ENCODE measurements around the gene OR5D18. TPM values are rescaled to one million over a fixed set of nuclear protein-coding genes. Genes with fewer than 3 reads are reported as not detected.
A peak's percentile ranks its signal among the peaks of the same experiment; 100 is the strongest.

Gene OR5D18
- total RNA-seq, result not detected
- polyA plus RNA-seq, result not detected

DNA sequence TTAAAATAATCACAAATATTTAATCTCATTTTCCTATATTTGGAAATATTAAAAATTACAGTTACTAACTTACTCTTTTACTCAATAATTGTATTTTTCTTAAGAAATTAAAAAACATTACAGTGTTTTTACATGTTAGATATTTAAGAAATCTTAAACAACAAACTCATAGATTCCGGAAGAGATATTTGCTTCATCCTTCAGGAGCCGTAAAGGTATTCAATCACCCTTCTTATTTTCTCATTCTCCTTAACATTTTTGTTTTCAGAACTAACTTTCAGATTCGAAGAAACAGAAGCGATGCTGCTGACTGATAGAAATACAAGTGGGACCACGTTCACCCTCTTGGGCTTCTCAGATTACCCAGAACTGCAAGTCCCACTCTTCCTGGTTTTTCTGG lies at the start of gene OR5D18:
Gene OR5D18 (plus strand): TSS at position 301 of the 400 bp plus-strand sequence. CDS start 0 bp downstream, at position 301.
- H3K27ac Mint-ChIP-seq, result peak within 1 kb of the TSS in 1 of 8 donors; percentile 70
- H3K36me3 Mint-ChIP-seq, result no peaks in the 10 kb centered on the region
- no peaks in the 10 kb centered on the region for H3K4me1 Mint-ChIP-seq
- Histone ChIP-seq H3K4me3 (ENCODE audit: low read length) (no peak within 1 kb of the TSS), H3K36me3 (ENCODE audit: insufficient read depth, low read length) (no peaks in the 10 kb centered on the region), H3K27ac (ENCODE audit: low read depth, low read length) (no peak within 1 kb of the TSS), H3K4me1 (ENCODE audit: insufficient read depth, low read length) (no peaks in the 10 kb centered on the region), H3K27me3 (ENCODE audit: insufficient read depth, low read length, poor library complexity, severe bottlenecking) (no peaks in the 10 kb centered on the region), H3K9me3 (ENCODE audit: low read length) (peaks cover 8% of the 10 kb centered on the region)
- H3K9me3 Mint-ChIP-seq, result peaks cover 11 to 39% (median 24%) of the 10 kb centered on the region in 5 donors
- no peak within 1 kb of the TSS for H3K4me3 Mint-ChIP-seq
- CTCF ChIA-PET, result no interaction called here
- peaks cover 0 to 1% of the 10 kb centered on the region in 2 donors for H3K27me3 Mint-ChIP-seq
- POLR2A ChIA-PET, result no interaction called here
- DNase-seq, result no peak

DNA sequence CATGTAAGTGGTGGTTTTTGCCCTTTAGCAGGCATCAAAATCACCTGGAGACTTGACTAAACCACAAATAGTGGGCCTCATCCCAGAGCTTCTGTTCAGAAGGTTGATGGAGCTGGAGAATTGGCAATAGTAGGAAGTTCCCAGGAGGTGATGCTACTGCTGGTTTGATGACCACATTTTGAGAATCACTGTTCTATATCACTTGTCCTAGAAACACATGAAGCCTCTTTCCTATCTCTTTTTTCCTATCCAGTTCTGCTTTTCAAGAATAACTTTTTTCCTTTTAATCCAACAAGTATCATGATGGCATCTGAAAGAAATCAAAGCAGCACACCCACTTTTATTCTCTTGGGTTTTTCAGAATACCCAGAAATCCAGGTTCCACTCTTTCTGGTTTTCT lies 46.3 kb upstream of the OR5D18 start, which contains the start of gene OR5D13:
Gene OR5D13 (plus strand): TSS at position 301 of the 400 bp plus-strand sequence. CDS start 0 bp downstream, at position 301.
- no peaks in the 10 kb centered on the region for H3K4me1 ChIP-seq (ENCODE audit: insufficient read depth, low read length)
- no peak within 1 kb of the TSS for H3K27ac ChIP-seq (ENCODE audit: low read depth, low read length)
- Mint-ChIP-seq H3K4me1 (no peaks in the 10 kb centered on the region), H3K4me3 (no peak within 1 kb of the TSS), H3K27ac (no peak within 1 kb of the TSS), H3K9me3 (peaks cover 8 to 12% (median 9%) of the 10 kb centered on the region in 5 donors), H3K27me3 (no peaks in the 10 kb centered on the region), H3K36me3 (no peaks in the 10 kb centered on the region)
- H3K9me3 ChIP-seq (ENCODE audit: low read length), result no peaks in the 10 kb centered on the region
- H3K4me3 ChIP-seq (ENCODE audit: low read length), result no peak within 1 kb of the TSS
- CTCF ChIA-PET, result no interaction called here
- no peaks in the 10 kb centered on the region for H3K36me3 ChIP-seq (ENCODE audit: insufficient read depth, low read length)
- DNase-seq, result no peak
- H3K27me3 ChIP-seq (ENCODE audit: insufficient read depth, low read length, poor library complexity, severe bottlenecking), result no peaks in the 10 kb centered on the region
- POLR2A ChIA-PET, result no interaction called here

DNA sequence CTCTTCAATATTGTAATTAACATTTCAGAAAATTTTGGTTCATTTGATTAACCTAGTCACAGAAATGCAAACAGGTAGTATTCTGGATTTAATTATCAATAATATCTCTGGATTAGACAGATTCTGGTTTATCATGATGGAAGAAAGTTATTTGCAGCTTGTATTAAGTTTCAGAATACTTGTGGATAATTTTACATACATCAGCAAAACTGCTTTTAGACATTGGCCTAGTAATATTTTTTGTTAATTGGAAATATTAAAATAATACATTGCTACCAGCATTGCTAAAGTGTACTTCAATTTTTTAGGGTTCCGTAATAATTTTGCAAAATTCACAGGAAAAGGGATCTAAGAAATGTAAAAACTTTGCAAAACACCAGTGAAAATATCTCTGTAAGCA lies 27.8 kb upstream of the OR5D18 start:
- Histone ChIP-seq H3K4me3 (ENCODE audit: low read length) (no peak overlapping the region), H3K27ac (ENCODE audit: low read depth, low read length) (no peak overlapping the region), H3K4me1 (ENCODE audit: insufficient read depth, low read length) (no peaks in the 10 kb centered on the region), H3K9me3 (ENCODE audit: low read length) (no peaks in the 10 kb centered on the region), H3K36me3 (ENCODE audit: insufficient read depth, low read length) (no peaks in the 10 kb centered on the region), H3K27me3 (ENCODE audit: insufficient read depth, low read length, poor library complexity, severe bottlenecking) (no peaks in the 10 kb centered on the region)
- CTCF ChIA-PET, result no interaction called here
- DNase-seq, result no peak
- Mint-ChIP-seq H3K9me3 (peaks cover under 1 to 44% (median 10%) of the 10 kb centered on the region in 5 donors), H3K27me3 (no peaks in the 10 kb centered on the region), H3K4me3 (no peak overlapping the region), H3K36me3 (no peaks in the 10 kb centered on the region), H3K27ac (no peak overlapping the region), H3K4me1 (no peaks in the 10 kb centered on the region)
- POLR2A ChIA-PET, result no interaction called here

DNA sequence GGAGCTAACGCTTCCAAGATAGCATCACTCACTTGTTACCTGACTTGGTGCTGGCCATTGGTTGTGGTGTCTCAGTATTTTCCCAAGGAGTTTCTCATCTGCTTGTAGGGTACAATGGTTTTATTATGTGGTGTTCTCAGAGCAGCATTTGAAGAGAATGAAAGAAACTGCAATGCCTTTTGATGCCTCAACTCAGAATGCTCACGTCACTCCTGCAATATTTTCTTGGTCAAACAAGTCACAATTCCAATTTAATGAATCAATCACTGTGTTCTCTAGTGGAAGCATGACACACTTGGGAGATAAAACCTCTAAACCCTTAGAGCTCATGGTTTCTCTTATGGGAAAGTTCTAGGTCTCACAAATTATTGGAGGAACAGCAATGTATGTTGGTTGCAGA lies 26.1 kb upstream of the OR5D18 start:
- ChIA-PET POLR2A (no interaction called here), CTCF (no interaction called here)
- H3K27me3 ChIP-seq (ENCODE audit: insufficient read depth, low read length, poor library complexity, severe bottlenecking), result no peaks in the 10 kb centered on the region
- no peaks in the 10 kb centered on the region for H3K36me3 ChIP-seq (ENCODE audit: insufficient read depth, low read length)
- no peak for DNase-seq
- H3K4me1 ChIP-seq (ENCODE audit: insufficient read depth, low read length), result no peaks in the 10 kb centered on the region
- H3K9me3 ChIP-seq (ENCODE audit: low read length), result no peaks in the 10 kb centered on the region
- H3K4me3 ChIP-seq (ENCODE audit: low read length), result no peak overlapping the region
- H3K4me3 Mint-ChIP-seq, result no peak overlapping the region
- no peaks in the 10 kb centered on the region for H3K36me3 Mint-ChIP-seq
- H3K9me3 Mint-ChIP-seq, result peaks cover 0 to 37% (median 7%) of the 10 kb centered on the region in 5 donors
- no peak overlapping the region for H3K27ac ChIP-seq (ENCODE audit: low read depth, low read length)
- H3K27me3 Mint-ChIP-seq, result no peaks in the 10 kb centered on the region
- no peak overlapping the region for H3K27ac Mint-ChIP-seq
- no peaks in the 10 kb centered on the region for H3K4me1 Mint-ChIP-seq

DNA sequence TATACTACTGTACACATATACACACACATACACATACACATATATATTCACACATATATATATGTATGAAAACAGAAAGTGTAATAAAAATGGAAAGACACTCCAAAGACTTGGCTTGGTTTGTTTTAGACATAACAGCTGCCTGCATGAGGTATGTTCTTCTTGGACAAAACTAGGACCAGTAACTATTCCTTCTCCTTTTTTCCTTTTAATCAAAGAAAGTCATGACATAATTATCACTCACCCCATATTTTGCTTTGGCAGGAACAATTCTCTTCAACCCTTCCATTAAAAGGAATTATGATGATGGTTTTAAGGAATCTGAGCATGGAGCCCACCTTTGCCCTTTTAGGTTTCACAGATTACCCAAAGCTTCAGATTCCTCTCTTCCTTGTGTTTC lies 24.2 kb upstream of the OR5D18 start, which contains the start of gene OR5D14:
Gene OR5D14 (plus strand): TSS at position 301 of the 400 bp plus-strand sequence. CDS start 0 bp downstream, at position 301.
- POLR2A ChIA-PET, result no interaction called here

DNA sequence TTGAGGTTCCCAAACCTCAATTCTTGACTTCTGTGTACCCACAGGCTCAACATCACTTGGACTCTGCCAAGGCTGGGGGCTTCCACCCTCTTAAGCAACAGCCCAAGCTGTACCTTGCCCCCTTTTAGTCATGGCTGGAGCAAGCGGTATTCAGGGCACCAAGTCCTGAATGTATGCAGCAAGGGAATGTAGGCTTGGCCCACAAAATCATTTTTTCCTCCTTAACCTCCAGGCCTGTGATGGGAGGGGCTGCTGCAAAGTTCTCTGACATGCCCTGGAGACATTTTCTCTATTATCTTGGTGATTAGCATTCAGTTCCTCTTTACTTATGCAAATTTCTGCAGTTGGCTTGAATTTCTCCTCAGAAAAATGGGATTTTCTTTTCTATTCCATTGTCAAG lies 13.2 kb upstream of the OR5D18 start:
- H3K4me3 ChIP-seq (ENCODE audit: low read length), result no peak overlapping the region
- no peaks in the 10 kb centered on the region for H3K27me3 Mint-ChIP-seq
- no peaks in the 10 kb centered on the region for H3K36me3 Mint-ChIP-seq
- H3K36me3 ChIP-seq (ENCODE audit: insufficient read depth, low read length), result no peaks in the 10 kb centered on the region
- peaks cover 8 to 36% (median 14%) of the 10 kb centered on the region in 5 donors for H3K9me3 Mint-ChIP-seq
- POLR2A ChIA-PET, result no interaction called here
- CTCF ChIA-PET, result no interaction called here
- H3K27ac ChIP-seq (ENCODE audit: low read depth, low read length), result no peak overlapping the region
- no peak for DNase-seq
- no peaks in the 10 kb centered on the region for H3K9me3 ChIP-seq (ENCODE audit: low read length)
- H3K27me3 ChIP-seq (ENCODE audit: insufficient read depth, low read length, poor library complexity, severe bottlenecking), result no peaks in the 10 kb centered on the region
- no peak overlapping the region for H3K27ac Mint-ChIP-seq
- H3K4me1 ChIP-seq (ENCODE audit: insufficient read depth, low read length), result no peaks in the 10 kb centered on the region
- no peaks in the 10 kb centered on the region for H3K4me1 Mint-ChIP-seq
- no peak overlapping the region for H3K4me3 Mint-ChIP-seq

More for the DNA sequence above, 24.2 kb upstream of the OR5D18 start, which contains the start of gene OR5D14:
- Mint-ChIP-seq H3K27me3 (no peaks in the 10 kb centered on the region), H3K36me3 (no peaks in the 10 kb centered on the region), H3K4me3 (no peak within 1 kb of the TSS), H3K27ac (no peak within 1 kb of the TSS), H3K4me1 (no peaks in the 10 kb centered on the region), H3K9me3 (peaks cover 0 to 45% (median 12%) of the 10 kb centered on the region in 5 donors)
- CTCF ChIA-PET, result no interaction called here
- H3K9me3 ChIP-seq (ENCODE audit: low read length), result no peaks in the 10 kb centered on the region
- H3K27me3 ChIP-seq (ENCODE audit: insufficient read depth, low read length, poor library complexity, severe bottlenecking), result no peaks in the 10 kb centered on the region
- H3K27ac ChIP-seq (ENCODE audit: low read depth, low read length), result no peak within 1 kb of the TSS
- DNase-seq, result no peak
- no peaks in the 10 kb centered on the region for H3K36me3 ChIP-seq (ENCODE audit: insufficient read depth, low read length)
- H3K4me3 ChIP-seq (ENCODE audit: low read length), result no peak within 1 kb of the TSS
- H3K4me1 ChIP-seq (ENCODE audit: insufficient read depth, low read length), result no peaks in the 10 kb centered on the region

DNA sequence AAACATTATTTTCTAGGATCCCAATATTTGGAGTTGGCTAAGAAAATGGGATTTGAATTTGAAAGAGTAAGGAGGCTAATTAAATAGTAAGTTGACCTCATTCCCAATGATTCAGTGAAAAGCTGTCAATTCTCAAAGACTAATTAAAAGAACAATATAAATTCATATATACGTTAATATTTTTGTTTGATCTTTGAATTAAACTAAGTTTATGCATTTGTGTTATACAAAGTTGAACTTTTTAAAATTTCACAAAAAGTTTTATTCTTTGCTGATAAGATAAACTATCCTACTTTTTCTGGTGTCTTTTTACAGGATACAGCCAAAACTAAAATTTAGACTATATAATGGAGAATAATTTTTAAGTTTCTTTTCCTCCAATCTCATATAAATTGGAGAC lies 8.4 kb upstream of the OR5D18 start, which contains the start of gene OR5L1:
Gene OR5L1 (plus strand): TSS at position 301 of the 400 bp plus-strand sequence. CDS start 100 bp downstream, outside the sequence.
- Mint-ChIP-seq H3K36me3 (no peaks in the 10 kb centered on the region), H3K27ac (no peak within 1 kb of the TSS), H3K4me3 (no peak within 1 kb of the TSS), H3K27me3 (peaks cover 0 to 1% of the 10 kb centered on the region in 2 donors), H3K9me3 (peaks cover 8 to 36% (median 19%) of the 10 kb centered on the region in 5 donors), H3K4me1 (no peaks in the 10 kb centered on the region)
- H3K4me1 ChIP-seq (ENCODE audit: insufficient read depth, low read length), result no peaks in the 10 kb centered on the region
- H3K36me3 ChIP-seq (ENCODE audit: insufficient read depth, low read length), result no peaks in the 10 kb centered on the region
- ChIA-PET CTCF (no interaction called here), POLR2A (no interaction called here)
- no peak within 1 kb of the TSS for H3K4me3 ChIP-seq (ENCODE audit: low read length)
- no peak for DNase-seq
- H3K27ac ChIP-seq (ENCODE audit: low read depth, low read length), result no peak within 1 kb of the TSS
- no peaks in the 10 kb centered on the region for H3K27me3 ChIP-seq (ENCODE audit: insufficient read depth, low read length, poor library complexity, severe bottlenecking)
- H3K9me3 ChIP-seq (ENCODE audit: low read length), result no peaks in the 10 kb centered on the region

DNA sequence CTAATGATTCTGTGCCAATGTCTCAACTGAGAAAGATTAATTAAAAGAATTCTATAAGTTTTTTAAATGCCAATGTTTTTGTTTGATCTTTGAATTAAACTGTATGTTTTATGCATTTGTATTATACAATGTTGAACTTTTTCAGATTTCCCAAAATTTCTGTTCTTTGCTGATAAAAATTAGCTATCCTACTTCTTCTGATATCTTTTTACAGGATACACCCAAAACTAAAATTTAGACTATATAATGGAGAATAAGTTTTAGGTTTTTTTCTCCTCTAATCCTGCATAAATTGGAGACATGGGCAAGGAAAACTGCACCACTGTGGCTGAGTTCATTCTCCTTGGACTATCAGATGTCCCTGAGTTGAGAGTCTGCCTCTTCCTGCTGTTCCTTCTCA lies 7.5 kb downstream of the OR5D18 start, which contains the start of gene OR5L2:
Gene OR5L2 (plus strand): TSS at position 301 of the 400 bp plus-strand sequence. CDS start 0 bp downstream, at position 301.
- Histone ChIP-seq H3K27ac (ENCODE audit: low read depth, low read length) (no peak within 1 kb of the TSS), H3K27me3 (ENCODE audit: insufficient read depth, low read length, poor library complexity, severe bottlenecking) (no peaks in the 10 kb centered on the region), H3K4me1 (ENCODE audit: insufficient read depth, low read length) (no peaks in the 10 kb centered on the region), H3K36me3 (ENCODE audit: insufficient read depth, low read length) (no peaks in the 10 kb centered on the region), H3K9me3 (ENCODE audit: low read length) (no peaks in the 10 kb centered on the region), H3K4me3 (ENCODE audit: low read length) (no peak within 1 kb of the TSS)
- DNase-seq, result no peak
- no peaks in the 10 kb centered on the region for H3K4me1 Mint-ChIP-seq
- H3K27ac Mint-ChIP-seq, result no peak within 1 kb of the TSS
- no peak within 1 kb of the TSS for H3K4me3 Mint-ChIP-seq
- peaks cover 3 to 22% (median 9%) of the 10 kb centered on the region in 5 donors for H3K9me3 Mint-ChIP-seq
- ChIA-PET POLR2A (no interaction called here), CTCF (no interaction called here)
- H3K27me3 Mint-ChIP-seq, result no peaks in the 10 kb centered on the region
- H3K36me3 Mint-ChIP-seq, result no peaks in the 10 kb centered on the region

Data from CD8-positive, alpha-beta memory T cell (primary cell).